Prostate gland (tissue), 2 donors: ENCODE results near the gene TSHZ3. TPM values are rescaled to one million over a fixed set of nuclear protein-coding genes. Genes with fewer than 3 reads are reported as not detected.

Source experiments
- DNase-seq: peaks from one replicate; pipeline ENCODE4 v3.0.0-alpha.2; 2019; ENCODE audit warnings: low spot score
- H3K27ac ChIP-seq, 2 donors: fragments of 200-600 bp; sonication (generic); 2 replicates each; pipeline ENCODE4 v1.5.1; 2017 to 2019
- H3K27me3 ChIP-seq: fragments of 200-600 bp; sonication (generic); replicated peaks from 2 replicates; pipeline ENCODE4 v1.5.1; 2019; ENCODE audit not compliant: insufficient read depth
- H3K36me3 ChIP-seq, 2 donors: fragments of 200-600 bp; sonication (generic); 1 replicate in 1 of 2; 2 replicates in 1 of 2; pipeline versions ENCODE4 v1.5.1 to v1.8.1; 2017 to 2019
- H3K4me1 ChIP-seq: fragments of 200-600 bp; sonication (generic); replicated peaks from 2 replicates; pipeline ENCODE4 v1.5.1; 2019
- H3K4me3 ChIP-seq, 2 donors: fragments of 200-600 bp; sonication (generic); 2 replicates each; pipeline ENCODE4 v1.5.1; 2017 to 2019
- H3K9me3 ChIP-seq: fragments of 200-600 bp; sonication (generic); 2 replicates; pipeline ENCODE4 v1.5.1; 2017
- CTCF ChIP-seq, 4 experiments: fragments of 200-600 bp in 2 of 4; fragments of 450-650 bp in 2 of 4; sonication (generic) in 2 of 4; IDR thresholded peaks; 1 replicate in 3 of 4; 2 replicates in 1 of 4; pipeline ENCODE4 v1.5.1; 2016 to 2019; ENCODE audit warnings: antibody characterized with exemption in 4 of 4, mild to moderate bottlenecking in 2 of 4, moderate library complexity in 2 of 4
- POLR2A ChIP-seq: fragments of 450-650 bp; IDR thresholded peaks from one replicate; pipeline ENCODE4 v1.6.1; 2016; ENCODE audit warnings: antibody characterized with exemption, mild to moderate bottlenecking
- POLR2AphosphoS5 ChIP-seq: sonication (generic); formaldehyde crosslinking; IDR thresholded peaks from one replicate; pipeline ENCODE4 v1.6.1; 2017; ENCODE audit warnings: antibody characterized with exemption
- WGBS: methylation state at CpG from one replicate; pipeline ENCODE4 v1.1.5; 2018; 5-methylcytosine and 5-hydroxymethylcytosine counted together
- intact Hi-C: fragments of 100-400 bp; cut with DNase I; formaldehyde crosslinking; loops from one replicate; pipeline ENCODE4 v1.14.2; 2022
- total RNA-seq, 2 donors: library from RNA; depleted of rRNA; stranded (reverse); fragments of >200 nt; gene quantifications; one replicate each; pipeline ENCODE4 v1.1.0, GENCODE V29; 2016

Gene TSHZ3
- total RNA-seq, 2 donors from 2014 or later = 10.4 to 18.4 TPM

DNA sequence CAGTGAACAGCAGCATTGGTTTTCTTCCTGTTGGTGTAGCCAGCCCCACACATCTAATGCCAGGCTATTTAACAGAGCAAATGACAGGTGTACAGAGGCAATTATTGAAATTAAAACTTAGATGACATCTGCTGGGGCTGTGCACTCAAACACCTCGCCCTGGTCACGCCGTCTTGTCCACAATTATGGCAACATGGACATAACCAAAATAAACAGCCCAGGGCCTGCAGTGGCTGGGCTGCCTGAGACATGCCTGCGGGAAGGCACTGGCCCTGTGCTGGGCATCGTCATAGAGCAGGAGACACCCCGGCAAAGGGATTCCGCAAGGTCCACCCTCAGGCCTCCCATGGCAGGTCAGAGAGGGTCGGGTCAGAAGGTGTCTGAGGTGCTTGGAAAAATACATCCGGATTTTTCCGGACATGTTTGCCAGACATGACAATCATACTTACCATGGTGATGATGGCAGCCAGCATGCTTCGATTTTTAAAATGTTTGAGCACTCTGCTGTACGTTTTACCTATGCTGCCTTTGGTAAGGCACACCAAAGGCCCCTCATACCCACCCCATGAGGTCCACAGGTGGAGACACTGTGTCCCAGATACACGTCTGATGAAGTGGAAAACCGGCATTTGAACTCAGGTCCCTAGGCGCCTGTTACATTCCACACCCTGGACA is 47.8 kb downstream of the TSHZ3 start:
- intact Hi-C loops = no loop called here

GRCh38 chr19:31300422-31300821 is 48.8 kb downstream of the TSHZ3 start:
- TF ChIP-seq POLR2AphosphoS5 (no peak), POLR2A (no peak), CTCF (IDR thresholded peaks at IDR 0.05) (no peak)
- no peaks in the 10 kb centered on the region for H3K4me1 ChIP-seq
- no peaks in the 10 kb centered on the region for H3K27me3 ChIP-seq
- DNase-seq = no peak
- intact Hi-C loops = no loop called here
- H3K4me3 ChIP-seq = no peak overlapping the region
- H3K9me3 ChIP-seq = no peaks in the 10 kb centered on the region
- H3K27ac ChIP-seq = no peak overlapping the region
- H3K36me3 ChIP-seq = no peaks in the 10 kb centered on the region
- WGBS = 68% methylated on average over 6 of the region's 6 CpGs

More for the DNA sequence above, 47.8 kb downstream of the TSHZ3 start:
- WGBS = 83% methylated on average over 15 of the region's 15 CpGs
- no peak for DNase-seq
- Histone ChIP-seq H3K36me3 (no peaks in the 10 kb centered on the region), H3K4me3 (no peak overlapping the region), H3K9me3 (no peaks in the 10 kb centered on the region), H3K4me1 (no peaks in the 10 kb centered on the region), H3K27me3 (no peaks in the 10 kb centered on the region), H3K27ac (no peak overlapping the region)
- TF ChIP-seq POLR2A (no peak), CTCF (IDR thresholded peaks at IDR 0.05) (no peak), POLR2AphosphoS5 (no peak)

DNA sequence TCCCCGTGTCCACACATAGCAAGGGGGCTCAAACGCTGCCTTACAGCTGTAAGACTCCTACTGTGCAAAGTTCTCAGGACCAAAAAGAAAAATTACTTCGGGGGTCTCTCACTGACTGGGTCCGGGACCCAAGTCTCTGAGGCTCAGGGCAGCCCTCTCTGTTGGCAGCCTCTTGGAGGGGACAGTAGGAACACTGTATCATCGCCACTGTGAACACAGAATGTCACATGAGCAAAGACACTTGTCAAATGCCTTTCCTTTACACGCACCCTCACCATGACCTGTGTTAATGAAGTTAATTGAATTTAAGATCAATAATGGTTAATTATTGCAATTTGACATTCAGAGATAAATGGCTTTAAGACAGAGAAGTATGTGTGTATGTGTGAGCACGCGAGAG is 49.6 kb downstream of the TSHZ3 start:
- no peak for DNase-seq
- Histone ChIP-seq H3K9me3 (no peaks in the 10 kb centered on the region), H3K4me3 (no peak overlapping the region), H3K4me1 (no peaks in the 10 kb centered on the region), H3K36me3 (no peaks in the 10 kb centered on the region), H3K27ac (no peak overlapping the region), H3K27me3 (no peaks in the 10 kb centered on the region)
- 90% methylated on average over 8 of the region's 8 CpGs for WGBS
- TF ChIP-seq CTCF (IDR thresholded peaks at IDR 0.05) = no peak
- TF ChIP-seq POLR2A = no peak
- TF ChIP-seq POLR2AphosphoS5 = no peak
- intact Hi-C loops = no loop called here

DNA sequence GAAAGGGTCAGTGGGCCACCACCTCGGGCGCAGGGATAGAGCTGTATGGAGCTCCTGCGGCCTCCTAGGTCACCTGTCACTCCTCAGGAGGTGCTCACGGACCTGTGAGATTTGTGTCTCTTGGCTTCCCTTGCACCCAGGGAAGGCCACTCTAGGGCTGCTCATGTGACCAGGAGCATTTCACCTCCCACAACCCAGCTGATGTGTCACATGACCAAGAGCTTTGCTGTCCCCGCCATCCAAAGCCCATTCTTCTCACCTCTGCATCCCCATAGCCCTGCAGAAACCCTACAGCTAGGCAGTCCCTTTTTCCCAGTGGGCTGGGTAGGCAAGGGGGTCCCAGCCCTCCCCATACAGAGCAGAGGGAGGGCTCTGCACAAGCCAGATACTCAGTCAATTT is 51.2 kb downstream of the TSHZ3 start:
- Histone ChIP-seq H3K27ac (no peak overlapping the region), H3K27me3 (no peaks in the 10 kb centered on the region), H3K4me3 (no peak overlapping the region), H3K36me3 (no peaks in the 10 kb centered on the region), H3K9me3 (no peaks in the 10 kb centered on the region), H3K4me1 (no peaks in the 10 kb centered on the region)
- intact Hi-C loops = no loop called here
- no peak for TF ChIP-seq POLR2AphosphoS5
- TF ChIP-seq POLR2A = no peak
- TF ChIP-seq CTCF (IDR thresholded peaks at IDR 0.05) = no peak
- no peak for DNase-seq
- WGBS = 82% methylated on average over 4 of the region's 5 CpGs

- no peak overlapping the region for H3K27ac ChIP-seq
- WGBS = 85% methylated on average over 10 of the region's 10 CpGs
- no peaks in the 10 kb centered on the region for H3K4me1 ChIP-seq
- no peak for TF ChIP-seq POLR2AphosphoS5
- no peak for TF ChIP-seq POLR2A
- no peak for TF ChIP-seq CTCF (IDR thresholded peaks at IDR 0.05)
- H3K27me3 ChIP-seq = no peaks in the 10 kb centered on the region
- H3K36me3 ChIP-seq = no peaks in the 10 kb centered on the region
- no peak overlapping the region for H3K4me3 ChIP-seq
- no peak for DNase-seq
- intact Hi-C loops = no loop called here
- H3K9me3 ChIP-seq = no peaks in the 10 kb centered on the region
These were observed 52.4 kb downstream of the TSHZ3 start for GRCh38 chr19:31296741-31297390.
